ENCODE data around the gene SGO1.
"Not testable (repeated sequence)": the region's sequence is repeated elsewhere in the genome, so short reads cannot be mapped to it uniquely, and the experiment has no call there.

SGO1 gene

GRCh38 chr3:20218215-20218614 is 32.2 kb upstream of the SGO1 start:
- TF ChIP-seq, protein P1, sequence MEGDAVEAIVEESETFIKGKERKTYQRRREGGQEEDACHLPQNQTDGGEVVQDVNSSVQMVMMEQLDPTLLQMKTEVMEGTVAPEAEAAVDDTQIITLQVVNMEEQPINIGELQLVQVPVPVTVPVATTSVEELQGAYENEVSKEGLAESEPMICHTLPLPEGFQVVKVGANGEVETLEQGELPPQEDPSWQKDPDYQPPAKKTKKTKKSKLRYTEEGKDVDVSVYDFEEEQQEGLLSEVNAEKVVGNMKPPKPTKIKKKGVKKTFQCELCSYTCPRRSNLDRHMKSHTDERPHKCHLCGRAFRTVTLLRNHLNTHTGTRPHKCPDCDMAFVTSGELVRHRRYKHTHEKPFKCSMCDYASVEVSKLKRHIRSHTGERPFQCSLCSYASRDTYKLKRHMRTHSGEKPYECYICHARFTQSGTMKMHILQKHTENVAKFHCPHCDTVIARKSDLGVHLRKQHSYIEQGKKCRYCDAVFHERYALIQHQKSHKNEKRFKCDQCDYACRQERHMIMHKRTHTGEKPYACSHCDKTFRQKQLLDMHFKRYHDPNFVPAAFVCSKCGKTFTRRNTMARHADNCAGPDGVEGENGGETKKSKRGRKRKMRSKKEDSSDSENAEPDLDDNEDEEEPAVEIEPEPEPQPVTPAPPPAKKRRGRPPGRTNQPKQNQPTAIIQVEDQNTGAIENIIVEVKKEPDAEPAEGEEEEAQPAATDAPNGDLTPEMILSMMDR (conservative IDR thresholded peaks at IDR 0.05; ENCODE audit: low read length) = no peak
- H3K4me3 ChIP-seq (ENCODE audit: low read length) = no peak overlapping the region
- DNase-seq (ENCODE audit: low read depth) = no peak

DNA sequence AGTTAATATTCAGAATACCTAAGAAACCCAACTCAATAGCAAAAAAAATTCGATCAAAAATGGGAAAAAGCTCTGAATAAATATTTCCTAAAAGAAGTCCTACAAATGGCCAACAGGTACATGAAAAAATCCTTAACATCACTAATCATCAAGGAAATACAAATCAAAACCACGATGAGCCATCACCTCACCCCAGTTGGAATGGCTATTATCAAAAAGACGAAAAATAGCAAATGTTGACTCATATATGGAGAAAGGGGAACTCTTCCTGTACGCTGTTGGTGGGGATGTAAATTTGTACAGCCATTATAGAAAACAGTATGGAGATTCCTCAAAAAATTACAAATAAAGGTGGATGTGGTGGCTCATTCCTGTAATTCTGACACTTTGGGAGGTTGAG is 29.6 kb upstream of the SGO1 start:
- DNase-seq (ENCODE audit: low read depth) = no peak
- TF ChIP-seq, protein P1 (conservative IDR thresholded peaks at IDR 0.05; ENCODE audit: low read length) = no peak
- H3K4me3 ChIP-seq (ENCODE audit: low read length) = no peak overlapping the region

GRCh38 chr3:20213491-20213890 is 27.5 kb upstream of the SGO1 start:
- H3K4me3 ChIP-seq (ENCODE audit: low read length); DNase-seq (ENCODE audit: low read depth): not testable (repeated sequence)

DNA sequence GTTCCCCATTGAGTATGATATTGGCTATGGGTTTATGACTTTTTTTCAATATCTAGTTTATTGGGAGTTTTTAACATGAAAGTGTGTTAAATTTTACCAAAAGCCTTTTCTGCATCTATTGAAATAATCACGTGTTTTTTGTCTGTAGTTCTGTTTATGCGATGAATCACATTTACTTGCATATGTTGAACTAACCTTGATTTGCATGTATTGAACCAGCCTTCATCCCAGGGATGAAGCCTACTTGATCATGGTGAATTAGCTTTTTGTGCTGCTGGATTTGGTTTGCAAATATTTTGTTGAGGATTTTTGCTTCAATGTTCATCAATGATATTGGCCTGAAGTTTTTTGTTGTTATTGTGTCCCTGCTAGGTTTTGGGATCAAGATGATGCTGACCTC is 21.9 kb upstream of the SGO1 start:
- H3K4me3 ChIP-seq (ENCODE audit: low read length); DNase-seq (ENCODE audit: low read depth): not testable (repeated sequence)

DNA sequence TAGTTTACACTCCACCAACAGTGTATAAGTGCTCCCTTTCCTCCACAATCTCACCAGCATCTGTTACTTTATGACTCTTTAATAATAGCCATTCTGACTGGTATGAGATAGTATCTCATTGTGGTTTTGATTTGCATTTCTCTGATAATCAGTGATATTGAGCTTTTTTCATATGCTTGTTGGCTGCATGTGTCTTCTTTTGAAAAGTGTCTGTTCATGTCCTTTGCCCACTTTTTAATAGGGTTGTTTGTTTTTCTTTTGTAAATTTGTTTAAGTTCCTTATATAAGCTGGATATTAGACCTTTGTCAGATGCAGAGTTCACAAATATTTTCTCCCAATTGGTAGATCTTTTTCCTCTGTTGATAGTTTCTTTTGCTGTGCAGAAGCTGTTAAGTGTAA is 19.9 kb upstream of the SGO1 start:
- not testable (repeated sequence) for H3K4me3 ChIP-seq (ENCODE audit: low read length); DNase-seq (ENCODE audit: low read depth)

- no peak overlapping the region for H3K4me3 ChIP-seq (ENCODE audit: low read length)
- TF ChIP-seq, protein P1 (conservative IDR thresholded peaks at IDR 0.05; ENCODE audit: low read length) = no peak
- no peak for DNase-seq (ENCODE audit: low read depth)
Observed at GRCh38 chr3:20201143-20201542, 15.1 kb upstream of the SGO1 start.

- no peak overlapping the region for H3K4me3 ChIP-seq (ENCODE audit: low read length)
- no peak for DNase-seq (ENCODE audit: low read depth)
- TF ChIP-seq, protein P1 (conservative IDR thresholded peaks at IDR 0.05; ENCODE audit: low read length) = no peak
Observed at GRCh38 chr3:20197775-20198174, 11.8 kb upstream of the SGO1 start.

GRCh38 chr3:20194793-20195460 is 8.9 kb upstream of the SGO1 start:
- DNase-seq (ENCODE audit: low read depth) = no peak
- TF ChIP-seq, protein P1 (conservative IDR thresholded peaks at IDR 0.05; ENCODE audit: low read length) = no peak
- H3K4me3 ChIP-seq (ENCODE audit: low read length) = no peak overlapping the region

GRCh38 chr3:20190991-20191390 is 5.0 kb upstream of the SGO1 start:
- no peak overlapping the region for H3K4me3 ChIP-seq (ENCODE audit: low read length)
- TF ChIP-seq, protein P1 (conservative IDR thresholded peaks at IDR 0.05; ENCODE audit: low read length) = no peak
- DNase-seq (ENCODE audit: low read depth) = no peak
